NOMO-1 treated with dmso at 0.1 percent for 144 hours (cell line): ENCODE results near the gene ASPRV1.

Experiments used
- DNase-seq: peaks from one replicate; lab custom pipeline; 2025; ENCODE audit not compliant: unreplicated experiment; lab: John Stamatoyannopoulos, UW

Gene ASPRV1

DNA sequence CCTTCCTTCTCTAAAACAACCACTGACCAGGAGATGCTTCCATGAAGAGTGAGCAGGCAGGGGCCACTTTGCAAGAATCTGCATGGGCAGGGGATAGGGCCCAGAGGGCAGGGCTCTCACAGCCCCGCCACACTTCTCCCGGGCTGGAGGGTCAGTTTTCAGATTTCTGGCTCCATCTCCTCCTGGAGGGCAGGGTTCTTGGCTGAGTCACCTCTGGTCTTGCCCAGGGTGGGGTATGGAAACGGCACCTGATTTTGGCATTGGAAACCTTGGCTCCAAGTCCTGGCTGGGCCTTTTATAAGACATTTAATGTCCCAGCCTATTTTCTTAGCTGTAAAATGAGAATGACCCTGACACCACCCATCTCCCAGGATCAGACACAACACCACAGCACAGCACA is 27.6 kb upstream of the ASPRV1 start:
- no peak for DNase-seq

DNA sequence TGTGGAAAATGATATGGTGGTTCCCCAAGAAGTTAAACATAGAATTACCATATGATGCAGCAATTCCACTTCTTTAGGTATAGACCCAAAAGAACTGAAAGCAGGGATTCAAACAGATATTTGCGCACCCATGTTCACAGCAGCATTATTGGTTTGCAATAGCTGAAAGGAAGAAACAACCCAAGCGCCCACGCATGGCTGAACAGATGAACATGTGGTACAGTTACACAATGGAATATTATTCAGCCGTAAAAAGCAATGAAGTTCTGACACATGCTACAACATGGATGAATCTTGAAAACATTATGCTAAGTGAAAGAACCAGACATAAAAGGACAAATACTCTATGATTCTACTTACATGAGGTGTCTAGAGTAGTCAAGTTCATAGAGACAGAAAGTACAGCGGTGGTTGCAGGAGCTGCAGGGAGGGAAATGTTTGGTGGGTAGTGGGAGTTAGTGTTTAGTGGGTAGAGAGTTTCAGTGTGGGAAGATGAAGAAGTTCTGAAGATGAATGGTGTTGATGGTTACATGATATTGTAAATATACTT is 26.7 kb upstream of the ASPRV1 start:
- DNase-seq: no peak

DNA sequence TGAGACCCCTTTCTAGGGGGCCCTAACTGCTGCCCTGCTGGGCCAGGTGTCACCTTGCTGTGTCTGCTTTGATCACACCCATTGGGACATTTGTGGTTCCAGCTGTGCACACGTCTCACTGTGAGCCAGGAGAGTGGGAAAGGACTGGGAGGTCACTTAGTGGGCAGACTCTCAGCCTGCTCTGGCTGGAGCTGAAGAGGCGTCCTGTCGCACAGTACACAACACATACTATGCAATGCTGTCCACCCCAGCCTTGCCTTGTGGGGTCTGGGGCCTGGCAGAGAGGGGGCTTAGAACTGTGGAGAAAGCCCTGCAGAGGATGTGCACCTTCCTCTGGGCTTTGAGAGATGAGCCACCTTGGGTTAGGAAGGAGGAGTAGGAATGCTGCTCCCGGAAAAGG is 25.3 kb upstream of the ASPRV1 start:
- no peak for DNase-seq

DNA sequence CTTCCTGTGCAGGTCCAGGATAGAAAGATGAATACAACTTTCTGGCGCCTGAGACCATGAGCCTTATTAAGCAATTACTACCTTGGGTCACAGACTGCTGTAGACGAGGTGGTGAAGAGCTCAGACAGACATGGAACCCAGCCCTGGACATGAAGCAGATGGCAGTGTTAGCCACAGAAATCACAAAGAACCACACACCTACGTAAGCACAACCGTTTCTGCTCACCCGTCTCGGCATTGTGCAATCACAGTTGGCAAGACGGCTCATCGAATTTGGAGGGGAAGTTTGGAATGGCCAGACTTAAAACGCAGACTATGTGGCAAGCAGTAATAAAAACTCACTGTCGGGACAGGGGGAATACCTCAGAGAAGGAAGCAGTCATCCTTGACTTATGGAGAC is 24.3 kb upstream of the ASPRV1 start:
- DNase-seq: peak; percentile 97

- no peak for DNase-seq
Observed at GRCh38 chr2:69985216-69985615, 23.8 kb upstream of the ASPRV1 start.

- no peak for DNase-seq
Observed at GRCh38 chr2:69983392-69983966, 22.0 kb upstream of the ASPRV1 start.

- no peak for DNase-seq
Observed at GRCh38 chr2:69979902-69980807, 18.7 kb upstream of the ASPRV1 start.

DNA sequence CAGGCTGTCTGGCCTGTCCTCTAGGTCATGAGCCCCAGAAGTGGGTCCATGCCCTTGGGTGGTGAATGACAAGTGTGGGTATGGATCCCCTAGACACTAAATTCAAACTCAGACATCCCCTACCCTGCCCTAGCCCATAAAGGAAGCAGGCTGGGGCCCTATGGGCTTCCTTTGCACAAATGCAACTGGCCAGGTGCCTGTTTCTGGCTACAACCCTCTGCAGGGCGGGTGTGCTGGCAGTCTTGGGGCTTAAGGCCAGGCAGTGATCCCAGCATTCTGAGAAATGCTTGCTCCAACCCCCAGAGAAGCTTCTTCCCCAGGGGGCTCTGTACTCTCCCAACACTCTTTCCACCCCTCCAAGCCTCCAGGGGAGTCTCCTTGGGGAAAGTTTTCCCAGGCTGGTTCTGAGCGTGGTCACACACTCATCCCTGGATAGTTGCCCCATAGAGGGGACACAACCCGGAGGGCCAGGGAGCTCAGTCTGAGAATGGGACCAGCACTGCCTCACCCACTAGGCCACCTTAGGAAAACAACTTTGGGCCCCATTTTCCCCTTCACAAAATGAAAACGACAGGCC is 16.6 kb upstream of the ASPRV1 start:
- DNase-seq: no peak

GRCh38 chr2:69977186-69977585 is 15.8 kb upstream of the ASPRV1 start:
- no peak for DNase-seq

- DNase-seq: no peak
Observed at GRCh38 chr2:69975853-69976462, 14.5 kb upstream of the ASPRV1 start.

DNA sequence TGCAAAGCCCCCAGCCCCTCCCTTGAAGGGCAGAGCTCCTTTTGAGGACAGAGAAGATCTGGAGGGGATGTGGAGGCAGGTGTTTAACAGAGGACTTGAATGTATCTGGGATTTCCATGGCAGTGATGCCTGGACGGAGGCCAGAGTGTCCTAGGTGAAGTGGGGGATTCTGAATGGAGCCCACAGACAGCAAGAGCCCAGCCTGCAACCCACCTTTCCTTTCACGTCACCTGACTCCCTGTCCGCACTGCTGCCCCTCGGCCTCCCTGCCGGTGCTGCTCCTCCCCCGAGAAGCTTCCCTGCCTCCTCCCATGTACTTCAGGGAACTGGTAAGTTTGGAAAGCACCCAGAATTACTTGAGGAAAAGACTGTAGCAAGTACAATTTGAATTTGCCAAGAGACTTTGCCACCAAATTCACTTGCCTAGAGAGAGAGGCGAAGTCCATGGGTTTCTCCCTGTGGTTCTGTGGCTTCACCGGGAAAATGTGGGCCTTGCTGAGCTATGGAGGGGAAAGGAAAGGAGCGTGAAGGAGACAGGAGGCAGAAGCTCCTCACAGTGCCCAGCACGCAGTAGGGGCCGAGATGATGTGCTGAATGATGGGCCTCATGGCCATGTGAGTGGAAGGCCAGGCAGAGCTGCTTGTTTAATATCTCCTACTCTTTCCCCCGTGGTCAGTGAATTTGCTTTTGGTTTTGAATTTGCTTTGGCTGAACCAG is 13.9 kb upstream of the ASPRV1 start:
- DNase-seq: no peak

- DNase-seq: no peak
Observed at GRCh38 chr2:69973335-69973735, 11.9 kb upstream of the ASPRV1 start.

GRCh38 chr2:69972822-69973221 is 11.4 kb upstream of the ASPRV1 start:
- DNase-seq: no peak

- no peak for DNase-seq
Observed at GRCh38 chr2:69969991-69970390, 8.6 kb upstream of the ASPRV1 start.

GRCh38 chr2:69969126-69969983 is 7.9 kb upstream of the ASPRV1 start:
- no peak for DNase-seq

DNA sequence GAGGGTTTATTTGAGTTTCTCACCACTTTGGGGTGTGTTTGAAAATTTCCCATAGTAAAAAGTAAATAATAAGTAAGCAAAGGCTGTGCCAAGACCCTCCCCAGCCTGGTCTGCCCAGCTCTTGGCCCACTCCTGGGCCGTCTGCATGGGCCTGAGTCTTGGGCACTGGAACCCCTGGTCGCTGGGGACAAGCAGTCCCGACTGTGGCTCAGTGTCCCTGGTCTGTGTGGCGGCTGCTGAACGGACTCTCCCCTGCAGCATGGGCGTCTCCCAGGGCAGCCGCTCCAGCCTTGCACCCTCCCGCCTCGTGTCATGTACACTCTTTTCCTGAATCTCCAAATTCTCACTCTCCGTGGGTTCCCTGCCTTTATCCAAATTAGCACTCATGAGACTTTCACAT is 7.2 kb upstream of the ASPRV1 start:
- no peak for DNase-seq

DNA sequence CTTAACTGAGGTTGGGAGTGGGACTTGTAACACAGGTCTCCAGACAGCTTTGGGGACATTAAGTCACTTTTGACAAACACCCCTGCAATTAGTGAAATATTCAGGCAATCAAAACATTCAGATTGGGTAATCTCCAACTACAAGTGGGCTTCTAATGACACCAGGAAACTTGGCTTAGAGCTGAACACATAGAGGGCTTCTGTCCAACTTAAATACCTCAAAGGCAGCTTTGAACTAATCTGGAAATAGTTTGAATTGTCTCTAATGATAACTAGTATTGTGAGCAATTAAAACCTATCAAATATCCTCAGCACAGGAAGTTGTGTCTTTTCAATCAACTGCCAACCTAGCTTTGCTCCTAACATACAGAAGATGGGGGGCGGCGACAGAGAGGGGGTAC is 5.1 kb upstream of the ASPRV1 start:
- no peak for DNase-seq

DNA sequence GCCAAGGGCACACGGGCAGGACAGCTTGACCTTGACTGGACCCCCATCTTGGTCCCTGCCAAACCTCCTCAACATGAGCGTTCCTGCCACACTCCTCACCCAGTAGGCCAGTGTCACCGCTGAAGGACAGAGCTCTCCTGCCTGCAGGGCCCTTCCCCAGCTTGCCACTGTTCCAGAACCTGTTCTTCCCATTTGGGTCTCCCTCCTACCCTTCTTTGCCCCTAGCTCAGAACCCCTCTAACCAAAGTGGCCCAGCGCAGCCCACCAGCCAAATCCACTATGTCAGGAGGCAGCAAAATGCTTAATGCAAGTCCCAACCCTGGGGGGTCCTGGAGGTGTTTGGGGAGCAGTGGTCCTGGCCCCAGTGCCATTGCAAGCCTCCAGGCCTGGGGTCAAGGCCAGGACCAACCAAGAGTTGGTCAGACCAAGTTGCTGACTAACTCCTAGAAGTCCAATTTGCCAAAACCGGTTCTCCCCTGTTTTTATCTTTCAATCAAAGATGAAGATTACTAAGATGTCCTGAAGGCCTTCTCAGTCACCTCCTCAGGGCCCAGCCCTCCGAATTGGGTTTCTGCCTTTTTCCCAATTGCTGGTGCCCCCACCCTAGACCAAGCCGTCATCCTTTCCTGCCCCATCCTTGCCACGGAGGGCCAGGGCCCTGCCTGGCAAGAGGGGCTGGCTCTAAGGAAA is 4.5 kb upstream of the ASPRV1 start:
- no peak for DNase-seq

- DNase-seq: no peak
Observed at GRCh38 chr2:69964353-69964841, 3.0 kb upstream of the ASPRV1 start.
